ENCODE data around the gene PMP22. TPM values are rescaled to one million over a fixed set of nuclear protein-coding genes. Genes with fewer than 3 reads are reported as not detected.

The PMP22 gene
- total RNA-seq, 1 experiment from 2014 or later, result not detected

Small RNA genes lying within 50 kb of the gene (small RNA-seq; reads per million reads assigned to genes)
- not detected for gene MIR4731
- not detected for gene RNU6-799P

Other genes with a start within 250 kb of the PMP22 start
- not detected in 2 replicates for gene TEKT3, start 76.3 kb upstream of the PMP22 start, total RNA-seq (2014; rRNA removed; shearing (Covaris generic); ENCODE audit: low replicate concordance)
- 11.7 and 13.6 TPM in 2 replicates for gene CDRT4, start 202.3 kb upstream of the PMP22 start, total RNA-seq (2014; rRNA removed; shearing (Covaris generic); ENCODE audit: low replicate concordance)